Esophagus muscularis mucosa (tissue), 4 donors: ENCODE data around the gene EIF3L. TPM values are rescaled to one million over a fixed set of nuclear protein-coding genes. Genes with fewer than 3 reads are reported as not detected.
A peak's percentile ranks its signal among the peaks of the same experiment; 100 is the strongest.

Source experiments
- DNase-seq: peaks from one replicate; pipeline ENCODE4 v3.0.0-alpha.2; 2017; ENCODE audit errors: extremely low spot score
- H3K27ac ChIP-seq, 4 donors: fragments of 200-600 bp; sonication (generic); replicated peaks in 1 of 4; 1 replicate in 3 of 4; 2 replicates in 1 of 4; pipeline ENCODE4 v1.5.1; 2016 to 2019; ENCODE audit warnings: mild to moderate bottlenecking in 1 of 4
- H3K27me3 ChIP-seq, 4 donors: fragments of 200-600 bp; sonication (generic); one replicate each; pipeline versions ENCODE4 v1.5.1 to v1.6.0; 2016 to 2019
- H3K36me3 ChIP-seq, 4 donors: fragments of 200-600 bp; sonication (generic); one replicate each; pipeline ENCODE4 v1.5.1; 2016 to 2019
- H3K4me1 ChIP-seq, 4 donors: fragments of 200-600 bp; sonication (generic); one replicate each; pipeline ENCODE4 v1.5.1; 2016 to 2019
- H3K4me3 ChIP-seq, 4 donors: fragments of 200-600 bp; sonication (generic); 1 replicate in 2 of 4; 2 replicates in 2 of 4; pipeline ENCODE4 v1.5.1; 2016 to 2019; ENCODE audit warnings: mild to moderate bottlenecking in 4 of 4, moderate library complexity in 1 of 4
- H3K9me3 ChIP-seq, 4 donors: fragments of 200-600 bp; sonication (generic); 1 replicate in 3 of 4; 2 replicates in 1 of 4; pipeline ENCODE4 v1.5.1; 2016 to 2019
- CTCF ChIP-seq, 3 experiments: fragments of 200-600 bp in 2 of 3; fragments of 450-650 bp in 1 of 3; sonication (generic) in 2 of 3; IDR thresholded peaks; one replicate each; pipeline ENCODE4 v1.5.1; 2017 to 2019; ENCODE audit warnings: antibody characterized with exemption in 3 of 3, mild to moderate bottlenecking in 2 of 3, moderate library complexity in 1 of 3
- EP300 ChIP-seq: sonication (generic); formaldehyde crosslinking; IDR thresholded peaks from one replicate; pipeline ENCODE4 v1.6.1; 2017; ENCODE audit warnings: antibody characterized with exemption
- POLR2A ChIP-seq: fragments of 450-650 bp; IDR thresholded peaks from one replicate; pipeline ENCODE4 v1.6.1; 2017; ENCODE audit warnings: antibody characterized with exemption, moderate library complexity, mild to moderate bottlenecking, low read depth
- POLR2AphosphoS5 ChIP-seq, 2 donors: sonication (generic); formaldehyde crosslinking; IDR thresholded peaks; one replicate each; pipeline ENCODE4 v1.6.1; 2017; ENCODE audit warnings: antibody characterized with exemption in 2 of 2
- WGBS: methylation state at CpG from one replicate; pipeline ENCODE4 v1.1.5; 2018; 5-methylcytosine and 5-hydroxymethylcytosine counted together
- intact Hi-C: fragments of 100-400 bp; cut with DNase I; formaldehyde crosslinking; loops from one replicate; pipeline ENCODE4 v1.15.1; 2023
- total RNA-seq, 4 donors: library from RNA; depleted of rRNA; stranded (reverse); fragments of >200 nt; gene quantifications; one replicate each; pipeline versions ENCODE4 v1.1.0 to v1.2.1, GENCODE V29; 2016

The EIF3L gene
- total RNA-seq, 4 donors from 2014 or later: 348 to 494 (median 425) TPM

- DNase-seq: no peak
- Histone ChIP-seq H3K27me3 (no peaks in the 10 kb centered on the region), H3K36me3 (peaks cover 50 to 100% (median 96%) of the 10 kb centered on the region in 4 donors), H3K9me3 (no peaks in the 10 kb centered on the region), H3K27ac (peak overlapping the region; percentile 16 to 25 (median 22)), H3K4me1 (peaks cover 10 to 63% (median 31%) of the 10 kb centered on the region in 4 donors), H3K4me3 (no peak overlapping the region)
- TF ChIP-seq POLR2A: no peak
- TF ChIP-seq EP300: no peak
- TF ChIP-seq CTCF (IDR thresholded peaks at IDR 0.05): no peak
- no peak for TF ChIP-seq POLR2AphosphoS5 (IDR thresholded peaks at IDR 0.05)
- intact Hi-C loops: no loop called here
- 83% methylated on average over 6 of the region's 11 CpGs for WGBS
These were observed 73.0 kb downstream of the EIF3L start for GRCh38 chr22:37922191-37922590.

- WGBS: 100% methylated on average over 4 of the region's 4 CpGs
- no peak for DNase-seq
- H3K9me3 ChIP-seq: no peaks in the 10 kb centered on the region
- H3K4me1 ChIP-seq: peaks cover 3 to 54% (median 26%) of the 10 kb centered on the region in 4 donors
- H3K27me3 ChIP-seq: no peaks in the 10 kb centered on the region
- no peak overlapping the region for H3K4me3 ChIP-seq
- peaks cover 57 to 100% (median 96%) of the 10 kb centered on the region in 4 donors for H3K36me3 ChIP-seq
- intact Hi-C loops: no loop called here
- peak overlapping the region in 3 of 4 donors; percentile 40 to 61 (median 54) for H3K27ac ChIP-seq
- TF ChIP-seq EP300 (no peak), POLR2AphosphoS5 (IDR thresholded peaks at IDR 0.05) (no peak), CTCF (IDR thresholded peaks at IDR 0.05) (no peak), POLR2A (no peak)
These were observed 74.7 kb downstream of the EIF3L start for GRCh38 chr22:37923927-37924326.

GRCh38 chr22:37924386-37925065, 75.3 kb downstream of the EIF3L start:
- TF ChIP-seq POLR2AphosphoS5 (IDR thresholded peaks at IDR 0.05) (no peak), EP300 (no peak), CTCF (IDR thresholded peaks at IDR 0.05) (no peak), POLR2A (no peak)
- no peaks in the 10 kb centered on the region for H3K27me3 ChIP-seq
- no peak overlapping the region for H3K4me3 ChIP-seq
- no peaks in the 10 kb centered on the region for H3K9me3 ChIP-seq
- peak overlapping the region; percentile 40 to 61 (median 57) for H3K27ac ChIP-seq
- 88% methylated on average over 16 of the region's 18 CpGs for WGBS
- H3K36me3 ChIP-seq: peaks cover 58 to 100% (median 96%) of the 10 kb centered on the region in 4 donors
- intact Hi-C loops: no loop called here
- H3K4me1 ChIP-seq: peaks cover 0 to 58% (median 32%) of the 10 kb centered on the region in 4 donors
- DNase-seq: no peak

- Histone ChIP-seq H3K27ac (peak overlapping the region; percentile 40 to 61 (median 57)), H3K4me3 (no peak overlapping the region), H3K27me3 (no peaks in the 10 kb centered on the region), H3K36me3 (peaks cover 58 to 100% (median 95%) of the 10 kb centered on the region in 4 donors), H3K4me1 (peaks cover 4 to 66% (median 37%) of the 10 kb centered on the region in 4 donors), H3K9me3 (no peaks in the 10 kb centered on the region)
- WGBS: 33% methylated on average over 3 of the region's 3 CpGs
- DNase-seq: no peak
- TF ChIP-seq CTCF (IDR thresholded peaks at IDR 0.05) (no peak), POLR2A (no peak), EP300 (no peak), POLR2AphosphoS5 (IDR thresholded peaks at IDR 0.05) (no peak)
- intact Hi-C loops: no loop called here
These were observed 76.1 kb downstream of the EIF3L start for GRCh38 chr22:37925330-37925729.
